ENCODE measurements around the gene PPP2R2C.

The PPP2R2C gene

DNA sequence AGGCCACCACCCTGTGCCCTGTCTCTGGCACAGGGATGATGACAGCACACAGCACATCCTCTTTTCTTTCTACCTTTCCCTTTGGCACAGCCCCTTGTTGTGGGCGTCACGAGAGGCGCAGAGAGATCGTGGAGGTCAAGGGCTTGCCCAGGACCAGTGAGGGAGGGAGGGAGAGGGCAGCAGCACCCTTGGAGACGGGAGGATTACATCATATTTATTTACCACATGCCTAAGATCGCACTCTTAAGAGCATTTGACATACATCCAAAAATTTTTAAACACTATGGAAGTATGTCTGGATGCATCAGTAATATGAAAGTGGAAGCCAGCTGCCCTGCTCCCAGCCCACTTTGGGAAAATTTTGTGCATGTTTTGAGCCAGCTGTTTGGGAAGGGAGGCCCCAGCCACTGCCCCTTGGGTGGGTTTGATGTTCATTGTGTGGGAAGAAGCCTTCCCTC lies 190.1 kb downstream of the PPP2R2C start:
- peak; percentile 41 for DNase-seq (ENCODE audit: low read depth)

DNA sequence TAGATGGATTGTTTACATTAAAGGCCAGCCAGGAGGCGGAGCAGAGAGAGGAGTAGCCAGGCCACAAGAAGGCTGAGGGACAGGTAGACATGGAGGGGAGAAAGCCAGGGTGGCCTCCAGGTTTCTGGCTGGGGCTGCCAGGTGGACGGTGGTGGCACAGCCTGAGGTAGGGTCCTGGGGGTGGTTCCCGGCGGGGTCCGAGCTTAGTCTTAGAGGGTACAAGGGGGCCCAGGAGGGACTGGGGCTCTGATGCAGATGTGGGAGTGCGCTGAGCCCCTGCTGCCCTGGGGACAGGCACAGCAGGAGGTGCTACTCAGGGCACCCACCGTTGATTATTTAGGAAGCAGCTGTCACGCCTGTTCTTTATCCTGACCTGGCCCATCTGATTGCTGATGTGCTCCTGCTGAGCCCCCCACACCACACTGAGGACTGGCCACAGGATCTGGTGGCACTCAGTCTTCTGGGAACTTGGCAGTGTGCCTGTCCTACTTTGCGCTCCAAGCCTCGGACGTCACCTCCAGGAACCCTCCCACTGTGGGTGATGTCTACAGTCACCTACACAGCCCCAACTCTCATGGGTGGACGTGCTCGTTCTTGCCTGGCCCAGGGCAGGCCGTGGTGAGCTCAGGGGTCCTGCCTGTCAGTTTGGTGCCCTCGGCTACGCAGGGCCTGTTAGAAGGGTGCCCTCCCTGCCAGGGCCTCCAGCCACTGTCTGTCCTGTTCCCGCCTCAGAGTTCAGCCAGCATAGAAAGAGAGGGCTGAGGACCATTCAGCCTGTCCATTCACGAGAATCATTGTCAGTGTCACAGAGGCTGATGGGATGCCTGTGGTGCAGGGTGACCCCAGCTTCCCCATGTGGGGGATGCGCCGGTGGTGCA lies 190.7 kb downstream of the PPP2R2C start:
- DNase-seq (ENCODE audit: low read depth): no peak

DNA sequence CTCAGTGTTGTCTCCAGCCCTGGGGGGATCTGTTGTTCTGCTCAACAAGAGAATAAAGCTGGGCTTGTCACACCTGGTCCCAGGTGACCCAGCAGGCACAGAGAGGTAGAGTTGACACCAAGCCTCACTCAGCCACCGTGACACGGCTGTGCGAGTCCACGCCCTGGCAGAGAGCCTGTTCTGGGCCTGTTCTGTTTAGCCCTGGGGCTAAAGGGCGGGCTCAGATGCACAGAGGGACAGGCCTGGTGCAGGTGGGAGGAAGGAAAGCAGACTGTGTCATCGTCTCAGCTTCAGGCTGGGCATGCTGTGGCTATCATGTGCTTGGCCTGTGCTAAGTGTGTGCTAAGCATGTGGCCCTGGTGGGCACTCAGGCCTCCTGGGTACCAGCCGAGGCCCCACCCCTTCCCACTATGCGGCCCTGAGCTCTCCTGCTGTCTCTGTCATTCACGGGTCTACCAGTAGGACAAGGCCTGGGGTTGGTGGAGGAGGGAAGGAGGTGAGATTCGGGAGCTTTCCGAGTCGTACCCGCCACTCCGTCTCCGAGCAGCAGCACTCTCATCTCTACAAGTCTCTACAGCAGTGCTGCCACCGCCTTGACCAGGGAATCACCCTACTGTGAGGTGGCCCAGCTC lies 191.9 kb downstream of the PPP2R2C start:
- DNase-seq (ENCODE audit: low read depth): no peak

DNA sequence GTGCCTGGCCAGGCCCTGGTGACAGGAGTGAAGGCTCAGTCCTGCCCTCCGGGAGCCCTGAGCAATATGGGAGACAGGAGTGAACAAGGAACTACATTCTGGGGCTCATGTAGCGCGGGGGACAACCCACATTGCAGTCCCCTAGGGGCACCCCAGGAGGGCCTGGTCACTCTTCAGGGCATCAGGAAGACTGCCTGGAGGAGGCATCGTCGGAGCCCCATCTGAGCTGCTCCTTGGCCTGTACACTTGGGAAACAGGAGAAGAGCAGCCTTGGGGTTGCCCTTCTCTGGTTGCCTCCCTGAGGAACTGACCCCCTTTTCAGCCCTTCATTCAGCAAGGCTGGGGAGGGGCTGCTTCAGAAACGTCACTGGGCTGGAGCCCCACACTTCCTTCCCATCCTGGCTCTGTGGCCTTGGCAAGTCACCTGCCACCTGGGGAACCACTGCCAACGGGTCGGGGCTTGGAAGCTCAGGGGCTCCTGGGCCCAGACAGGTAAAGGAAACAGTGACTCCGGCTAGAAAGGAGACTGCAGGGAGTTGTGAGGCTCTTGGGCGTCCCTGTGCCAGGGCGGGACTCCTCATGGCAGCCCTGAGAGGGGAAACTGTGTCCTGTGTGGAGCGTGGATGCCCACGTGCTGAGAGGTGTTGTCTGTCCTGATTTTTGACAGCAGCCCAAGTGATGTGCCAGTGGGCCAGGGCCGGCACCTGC lies 192.7 kb downstream of the PPP2R2C start:
- no peak for DNase-seq (ENCODE audit: low read depth)

DNA sequence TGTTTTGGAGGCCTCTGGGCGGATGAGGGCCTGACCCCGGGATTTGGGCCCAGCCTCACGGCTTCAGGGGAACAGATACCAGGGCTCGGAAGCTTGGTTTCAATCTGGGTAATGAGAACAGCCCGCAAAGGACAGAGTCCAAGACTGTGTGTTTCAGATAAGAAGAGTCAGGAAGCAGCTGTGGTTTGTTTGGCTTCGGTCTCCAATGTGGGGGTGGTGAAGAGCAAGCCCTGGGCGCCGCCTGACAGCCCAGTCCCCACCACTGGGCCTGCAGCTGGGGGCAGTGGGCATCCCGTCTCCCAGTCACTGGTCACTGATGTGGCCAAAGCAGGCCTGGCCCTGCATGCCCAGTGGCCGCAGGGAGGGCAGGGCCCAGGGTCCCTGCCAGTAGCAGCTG lies 193.6 kb downstream of the PPP2R2C start:
- peak; percentile 55 for DNase-seq (ENCODE audit: low read depth)

DNA sequence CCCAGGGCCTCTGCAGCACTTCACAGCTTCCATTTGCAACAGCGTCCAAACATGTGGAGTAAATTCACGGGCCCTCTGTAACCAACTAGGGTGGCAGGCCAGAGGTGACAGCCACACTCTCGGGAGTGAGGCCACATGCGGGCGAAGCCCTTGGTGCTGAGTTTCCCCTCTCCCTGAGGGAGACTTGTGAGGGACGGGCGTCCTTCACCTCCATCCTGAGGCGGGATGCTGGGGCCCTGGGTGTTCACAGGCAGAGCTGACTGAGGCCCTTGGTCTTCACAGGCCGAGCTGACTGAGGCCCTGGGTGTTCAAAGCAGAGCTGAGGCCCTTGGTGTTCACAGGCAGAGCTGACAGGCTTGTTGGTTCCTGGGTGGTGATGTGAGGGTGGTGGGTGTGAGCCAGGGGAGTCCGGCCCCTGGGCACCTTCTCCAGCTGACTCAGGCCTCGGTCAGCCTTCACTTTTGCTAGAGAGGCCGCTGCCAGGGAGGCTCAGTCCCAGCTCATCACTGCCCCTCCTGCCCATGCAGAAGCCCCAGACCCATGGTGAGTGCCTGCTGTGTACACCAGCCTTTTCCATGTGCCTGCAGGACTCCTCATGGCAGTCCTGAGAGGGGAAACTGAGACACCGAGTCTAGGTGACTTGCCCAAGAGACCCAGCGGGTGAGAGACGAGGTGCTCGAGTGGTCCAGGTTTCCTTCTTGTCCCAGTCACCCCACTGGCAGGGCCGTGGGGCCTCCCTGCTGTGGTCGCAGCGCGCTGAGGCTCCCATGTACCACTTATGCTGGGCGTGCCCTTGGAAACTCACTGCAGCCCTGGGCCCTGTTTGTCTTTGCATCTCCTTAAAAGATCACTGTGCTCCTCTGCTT lies 194.2 kb downstream of the PPP2R2C start:
- no peak for DNase-seq (ENCODE audit: low read depth)

DNA sequence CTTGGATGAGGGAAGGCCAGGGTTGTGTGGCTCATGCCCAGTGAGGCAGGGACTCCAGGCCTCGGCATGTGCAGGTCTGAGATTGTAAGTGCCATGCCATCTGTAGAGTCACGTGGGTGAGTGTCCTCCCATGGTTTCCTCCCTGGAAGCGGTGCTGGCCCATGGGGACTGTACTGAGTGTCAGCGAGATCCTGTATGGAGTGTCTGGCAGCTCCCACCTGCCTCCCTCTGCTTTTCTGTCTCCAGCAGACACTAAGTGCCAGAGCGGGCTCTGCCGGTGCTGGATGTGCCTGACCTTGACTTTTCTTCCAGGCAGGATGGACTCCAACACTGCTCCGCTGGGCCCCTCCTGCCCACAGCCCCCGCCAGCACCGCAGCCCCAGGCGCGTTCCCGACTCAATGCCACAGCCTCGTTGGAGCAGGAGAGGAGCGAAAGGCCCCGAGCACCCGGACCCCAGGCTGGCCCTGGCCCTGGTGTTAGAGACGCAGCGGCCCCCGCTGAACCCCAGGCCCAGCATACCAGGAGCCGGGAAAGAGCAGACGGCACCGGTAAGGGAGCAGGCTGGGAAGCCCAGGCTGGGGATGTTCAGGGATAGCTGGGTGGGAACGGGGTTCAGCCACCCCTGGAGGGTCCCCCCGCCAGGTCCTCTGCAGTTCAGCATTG lies 195.1 kb downstream of the PPP2R2C start:
- no peak for DNase-seq (ENCODE audit: low read depth)

DNA sequence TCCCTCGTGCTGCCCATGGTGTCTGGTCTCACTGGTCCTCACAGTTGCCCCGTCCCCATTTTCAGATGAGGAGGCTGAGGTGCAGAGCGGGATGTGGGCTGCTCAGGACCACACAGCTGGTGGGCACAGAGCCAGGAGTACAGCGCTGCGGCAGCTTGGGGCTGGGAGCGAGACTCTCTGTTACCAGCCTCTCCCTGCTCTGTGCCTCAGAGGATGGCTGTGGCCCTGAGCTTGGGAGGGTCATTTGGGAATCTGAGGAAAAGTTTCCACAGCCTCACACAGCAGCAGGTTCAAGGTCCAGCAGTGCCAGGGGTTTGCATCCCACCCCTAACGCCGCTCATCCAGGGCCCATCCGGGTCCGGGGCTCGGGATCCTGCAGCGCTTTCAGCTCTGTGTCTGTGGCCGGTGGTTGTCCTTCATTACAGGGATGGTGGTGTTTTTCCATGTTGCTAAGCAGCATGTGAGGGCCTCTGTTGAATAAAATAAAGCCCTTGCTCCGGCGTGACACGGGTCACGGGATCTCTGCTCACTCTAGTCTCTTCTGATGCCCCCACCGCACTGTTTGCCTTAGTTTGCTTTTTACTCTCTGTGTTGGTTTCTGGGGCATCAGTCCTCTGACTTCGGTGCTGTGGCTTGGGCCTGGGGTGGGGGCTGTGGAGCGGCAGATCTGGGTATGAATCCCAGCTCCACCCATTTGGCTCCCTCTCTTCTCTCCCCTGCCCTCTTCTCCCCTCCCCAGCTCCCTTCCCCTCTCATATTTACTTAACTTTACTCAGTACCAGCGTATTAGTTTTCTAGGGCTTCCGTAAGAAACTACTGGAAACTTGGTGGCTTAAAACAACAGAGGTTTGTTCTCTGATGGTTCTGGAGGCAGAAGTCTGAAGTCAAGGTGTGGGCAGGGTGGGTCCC lies 196.3 kb downstream of the PPP2R2C start:
- no peak for DNase-seq (ENCODE audit: low read depth)

DNA sequence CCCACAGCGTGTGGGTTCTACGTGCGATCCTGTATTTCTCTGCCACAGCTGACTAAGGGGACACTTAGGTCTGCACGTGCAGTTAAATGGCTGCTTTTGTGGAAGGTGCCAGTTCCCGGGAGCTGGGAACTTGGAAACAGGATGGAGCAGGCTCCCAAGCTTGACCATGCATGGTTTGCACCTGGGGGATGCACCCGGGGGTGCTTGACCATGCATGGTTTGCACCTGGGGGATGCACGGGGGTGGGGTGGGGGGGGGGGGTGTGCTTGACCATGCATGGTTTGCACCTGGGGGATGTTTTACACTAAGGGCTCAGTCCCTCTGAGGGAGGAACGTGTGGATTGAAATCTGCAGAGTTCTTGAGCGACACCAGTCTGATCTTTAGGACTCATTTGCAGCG lies 197.1 kb downstream of the PPP2R2C start:
- no peak for DNase-seq (ENCODE audit: low read depth)

DNA sequence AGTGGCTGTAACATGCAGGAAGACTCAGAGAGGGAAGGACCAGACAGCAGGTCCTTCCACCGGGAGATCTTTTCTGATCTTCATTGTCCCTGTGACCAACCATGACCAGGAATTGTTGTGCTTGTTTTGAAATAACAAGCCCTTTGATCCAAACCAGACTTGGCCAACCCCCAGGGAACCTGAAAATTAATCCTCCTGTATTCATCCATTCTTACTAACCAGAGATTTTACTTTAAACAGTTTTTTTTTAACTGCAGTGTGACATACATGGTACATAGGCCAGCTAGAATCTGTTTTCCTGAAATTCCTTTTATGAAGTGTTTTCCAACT lies 198.8 kb downstream of the PPP2R2C start:
- no peak for DNase-seq (ENCODE audit: low read depth)

DNA sequence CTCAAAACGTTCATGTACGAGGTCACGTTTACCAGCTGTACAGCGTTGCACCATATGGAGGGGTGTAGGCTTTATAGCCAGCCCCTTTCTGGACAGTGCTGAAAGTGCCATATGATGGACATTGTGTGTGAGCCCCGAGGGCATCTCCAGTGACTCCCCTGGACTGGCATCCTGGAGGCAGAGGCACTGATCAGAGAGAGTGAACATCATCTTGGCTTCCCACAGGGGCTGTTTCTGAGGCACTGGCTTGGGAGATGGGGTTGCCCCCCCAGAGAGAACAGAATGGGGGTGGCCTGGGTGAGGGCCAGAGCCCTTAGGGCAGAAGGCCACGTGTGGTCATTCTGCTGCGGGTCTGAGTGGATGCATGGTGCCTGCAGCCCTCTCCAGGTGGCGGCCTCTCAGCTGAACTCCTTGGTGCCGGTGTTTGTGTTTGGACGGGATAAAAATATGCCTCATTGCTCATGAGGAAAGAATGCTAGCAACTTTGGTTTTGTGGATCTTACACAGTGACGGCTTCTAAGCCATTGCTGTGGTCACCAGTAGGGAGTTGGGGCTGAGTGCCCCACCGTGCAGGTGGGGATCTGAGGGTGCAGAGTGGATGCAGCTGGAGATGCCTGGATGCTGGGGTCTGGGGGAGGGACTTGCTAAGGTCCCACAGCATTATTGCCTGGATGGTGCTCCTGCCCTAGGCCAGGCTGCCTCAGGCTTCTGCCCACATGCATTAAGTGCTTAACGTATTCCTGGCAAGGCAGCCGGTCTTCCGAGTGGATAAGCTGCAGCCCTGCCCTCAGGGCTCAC lies 199.4 kb downstream of the PPP2R2C start:
- peak; percentile 77 for DNase-seq (ENCODE audit: low read depth)

DNA sequence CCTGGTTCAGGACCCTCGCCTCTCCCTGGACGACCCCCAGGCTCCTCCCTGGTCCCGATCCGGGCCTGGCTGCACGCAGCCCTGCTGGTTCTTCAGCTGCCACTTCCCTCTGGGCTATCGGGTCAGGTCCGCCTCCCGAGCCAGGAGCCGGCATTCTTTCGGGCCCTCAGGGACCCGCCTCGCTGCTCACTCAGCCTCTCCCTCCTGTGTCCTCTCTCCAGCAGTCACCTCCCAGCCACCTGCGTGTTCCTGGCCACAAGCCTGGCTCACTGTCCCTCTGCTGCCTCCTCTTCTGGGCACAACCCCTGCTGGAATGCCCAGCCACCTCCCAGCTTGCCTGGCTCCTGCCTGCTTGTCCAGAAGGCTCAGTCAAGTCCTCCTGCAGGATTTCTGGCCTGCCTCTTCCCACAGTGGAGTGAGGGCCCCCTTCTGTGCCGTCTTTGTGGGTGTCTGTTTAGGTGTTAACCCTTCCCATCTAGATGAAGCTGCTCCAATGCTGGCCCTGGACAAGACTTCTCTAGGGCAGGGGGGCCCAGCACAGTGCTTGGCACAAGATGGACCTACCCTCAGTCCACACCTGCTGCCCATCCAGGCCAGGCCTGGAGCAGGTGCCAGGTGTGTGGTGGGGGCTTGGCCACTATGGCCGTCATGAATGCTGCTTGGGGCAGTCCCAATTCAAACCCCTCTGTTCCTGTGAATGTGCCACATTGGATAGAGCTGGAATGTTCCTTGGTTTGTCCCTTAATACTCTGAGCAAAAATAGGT lies 200.5 kb downstream of the PPP2R2C start:
- no peak for DNase-seq (ENCODE audit: low read depth)

DNA sequence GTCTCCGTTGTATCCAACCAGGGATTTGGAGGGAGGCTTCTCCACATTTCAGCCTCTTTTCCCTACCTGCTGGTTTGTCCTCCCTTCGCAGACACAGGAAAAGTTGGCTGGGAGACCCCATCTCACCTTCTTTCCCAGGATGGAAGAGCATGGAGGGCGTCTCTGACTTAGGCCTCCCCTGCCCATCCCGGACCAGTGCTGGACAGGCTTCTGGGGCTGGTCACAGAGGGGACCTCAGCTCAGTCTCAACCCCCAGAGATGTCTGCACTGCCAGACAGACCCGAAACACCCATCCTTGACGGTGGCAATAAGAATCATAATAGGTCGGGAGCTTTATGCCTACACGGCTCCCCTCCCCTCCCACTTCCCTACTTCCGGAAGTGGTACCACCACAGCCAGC lies 201.2 kb downstream of the PPP2R2C start:
- no peak for DNase-seq (ENCODE audit: low read depth)

DNA sequence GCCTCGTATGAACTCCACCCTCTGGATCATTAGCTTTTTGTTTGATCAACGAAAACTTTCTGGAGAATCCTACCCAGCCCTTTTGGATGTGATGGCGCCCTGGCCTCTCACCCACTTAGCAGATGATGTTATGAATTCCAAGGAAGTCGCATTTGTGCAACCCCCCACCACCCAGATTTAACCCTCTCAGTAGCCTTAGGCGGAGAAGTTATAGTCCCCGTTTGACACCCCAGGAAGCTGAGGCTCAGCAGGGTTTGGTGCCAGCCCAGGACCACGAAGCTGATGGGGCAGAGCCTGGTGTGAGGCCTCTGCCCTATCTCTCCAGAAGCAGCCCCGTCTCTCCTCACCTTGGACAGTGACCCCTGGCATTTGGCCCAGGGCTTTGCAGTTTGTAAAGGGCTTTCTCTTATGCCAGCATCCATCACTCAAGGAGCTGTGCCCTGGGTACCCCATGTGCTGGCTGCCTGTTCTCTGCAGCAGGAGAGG lies 201.7 kb downstream of the PPP2R2C start:
- DNase-seq (ENCODE audit: low read depth): no peak

Measured in amniotic epithelial cell (primary cell).